Measurements from ENCODE around the gene ERGIC1. TPM values are rescaled to one million over a fixed set of nuclear protein-coding genes. Genes with fewer than 3 reads are reported as not detected.

ERGIC1 gene
- total and polyA plus RNA-seq, 9 donors = 41.7 to 147 (median 92.3) TPM

DNA sequence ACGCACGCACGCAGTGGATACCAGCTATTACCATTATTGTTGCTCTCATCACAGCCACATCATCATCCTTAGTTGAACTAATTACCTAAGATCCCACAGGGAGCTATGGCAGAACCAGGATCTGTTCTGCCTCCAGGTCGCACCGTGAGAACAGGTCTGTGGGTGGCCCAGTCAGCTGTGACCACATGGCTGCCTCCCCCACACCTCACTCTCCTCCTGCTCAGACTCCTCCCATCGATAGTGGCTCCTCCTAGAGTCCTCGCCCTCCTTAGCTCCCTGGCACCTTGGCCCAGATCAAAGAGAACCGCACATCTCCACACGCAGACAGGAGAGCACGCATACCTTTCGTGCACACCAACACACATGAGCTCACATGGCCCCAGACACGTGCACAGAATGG, 92.7 kb downstream of the ERGIC1 start:
- Histone ChIP-seq H3K27ac (no peak overlapping the region), H3K36me3 (no peaks in the 10 kb centered on the region), H3K4me3 (no peak overlapping the region), H3K4me1 (ENCODE audit: insufficient read depth) (no peaks in the 10 kb centered on the region), H3K9me3 (no peaks in the 10 kb centered on the region), H3K27me3 (no peaks in the 10 kb centered on the region)
- intact Hi-C loops (cut with DNase I) = no loop called here
- 71 to 78% (median 74%) methylated on average over 12 of the region's 12 CpGs for WGBS, 3 donors
- DNase-seq = no peak
- TF ChIP-seq EP300 (IDR thresholded peaks at IDR 0.05) (no peak), POLR2A (IDR thresholded peaks at IDR 0.05) (no peak)
- TF ChIP-seq, protein P1, sequence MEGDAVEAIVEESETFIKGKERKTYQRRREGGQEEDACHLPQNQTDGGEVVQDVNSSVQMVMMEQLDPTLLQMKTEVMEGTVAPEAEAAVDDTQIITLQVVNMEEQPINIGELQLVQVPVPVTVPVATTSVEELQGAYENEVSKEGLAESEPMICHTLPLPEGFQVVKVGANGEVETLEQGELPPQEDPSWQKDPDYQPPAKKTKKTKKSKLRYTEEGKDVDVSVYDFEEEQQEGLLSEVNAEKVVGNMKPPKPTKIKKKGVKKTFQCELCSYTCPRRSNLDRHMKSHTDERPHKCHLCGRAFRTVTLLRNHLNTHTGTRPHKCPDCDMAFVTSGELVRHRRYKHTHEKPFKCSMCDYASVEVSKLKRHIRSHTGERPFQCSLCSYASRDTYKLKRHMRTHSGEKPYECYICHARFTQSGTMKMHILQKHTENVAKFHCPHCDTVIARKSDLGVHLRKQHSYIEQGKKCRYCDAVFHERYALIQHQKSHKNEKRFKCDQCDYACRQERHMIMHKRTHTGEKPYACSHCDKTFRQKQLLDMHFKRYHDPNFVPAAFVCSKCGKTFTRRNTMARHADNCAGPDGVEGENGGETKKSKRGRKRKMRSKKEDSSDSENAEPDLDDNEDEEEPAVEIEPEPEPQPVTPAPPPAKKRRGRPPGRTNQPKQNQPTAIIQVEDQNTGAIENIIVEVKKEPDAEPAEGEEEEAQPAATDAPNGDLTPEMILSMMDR (IDR thresholded peaks at IDR 0.05) = no peak

DNA sequence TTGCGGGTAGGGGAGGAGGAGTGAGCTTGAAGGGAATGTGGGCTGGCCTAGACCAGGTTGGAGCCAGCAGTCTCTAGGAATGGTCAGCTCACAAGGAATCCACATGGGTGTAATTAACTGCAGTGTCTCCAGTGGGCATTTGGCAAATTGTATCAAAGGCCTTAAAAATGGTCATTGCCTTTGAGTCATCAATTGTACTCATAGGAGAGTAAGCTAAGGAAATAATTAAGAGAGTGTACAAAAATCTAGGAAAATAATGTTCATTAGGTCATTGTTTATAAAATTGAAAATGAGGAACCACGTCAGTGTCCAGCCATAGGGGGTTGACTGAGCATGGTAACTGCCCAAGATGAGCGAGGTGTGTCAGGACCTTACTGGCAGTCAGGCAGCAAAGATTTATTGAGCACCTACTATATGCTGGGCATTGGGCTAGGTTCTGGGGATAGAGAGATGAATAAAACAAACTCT, 95.4 kb downstream of the ERGIC1 start:
- no peak overlapping the region for H3K4me3 ChIP-seq
- no peaks in the 10 kb centered on the region for H3K36me3 ChIP-seq
- no peak for TF ChIP-seq POLR2A (IDR thresholded peaks at IDR 0.05)
- TF ChIP-seq EP300 (IDR thresholded peaks at IDR 0.05) = no peak
- TF ChIP-seq, protein P1 (IDR thresholded peaks at IDR 0.05) = no peak
- peaks cover 2% of the 10 kb centered on the region for H3K4me1 ChIP-seq (ENCODE audit: insufficient read depth)
- intact Hi-C loops (cut with DNase I) = no loop called here
- 84 to 90% (median 88%) methylated on average over 3 of the region's 3 CpGs for WGBS, 3 donors
- H3K9me3 ChIP-seq = no peaks in the 10 kb centered on the region
- H3K27me3 ChIP-seq = no peaks in the 10 kb centered on the region
- H3K27ac ChIP-seq = no peak overlapping the region
- no peak for DNase-seq

DNA sequence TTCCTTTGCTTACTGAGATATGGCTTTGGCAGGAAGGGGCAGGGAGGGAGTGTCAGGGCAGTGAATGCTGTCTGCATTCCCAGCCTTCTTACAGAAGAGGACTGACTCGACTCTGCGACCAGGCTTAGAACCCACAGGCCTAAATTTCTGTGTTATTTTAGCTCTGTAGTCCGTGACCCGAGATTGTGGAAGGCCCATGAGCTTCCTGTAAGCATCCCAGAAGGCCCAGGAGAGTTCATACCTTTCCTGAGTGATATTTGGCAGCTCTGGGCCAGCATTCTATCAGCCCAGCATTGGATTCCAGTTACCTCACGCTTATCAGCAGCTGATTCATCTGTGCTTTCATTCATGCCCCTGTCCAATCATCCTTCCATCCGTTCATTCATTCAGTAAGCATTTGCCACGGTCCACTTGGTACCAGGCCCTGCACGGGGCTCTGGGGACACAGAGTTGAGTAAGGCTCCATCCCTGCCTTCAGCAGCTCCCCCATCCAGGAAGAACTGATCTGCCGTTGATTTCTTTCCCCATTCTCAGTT, 97.0 kb downstream of the ERGIC1 start:
- H3K4me1 ChIP-seq (ENCODE audit: insufficient read depth) = peaks cover 2% of the 10 kb centered on the region
- TF ChIP-seq POLR2A (IDR thresholded peaks at IDR 0.05) (no peak), EP300 (IDR thresholded peaks at IDR 0.05) (no peak)
- TF ChIP-seq, protein P1 (IDR thresholded peaks at IDR 0.05) = no peak
- no peak for DNase-seq
- no peaks in the 10 kb centered on the region for H3K9me3 ChIP-seq
- intact Hi-C loops (cut with DNase I) = loop anchor here in 2 of 4 donors (10.0 kb wide), 2 partner anchors 446 to 456 kb away; no protein-coding TSS in a partner anchor
- no peak overlapping the region for H3K4me3 ChIP-seq
- no peaks in the 10 kb centered on the region for H3K36me3 ChIP-seq
- peak overlapping the region in 1 of 2 donors; percentile 16 for H3K27ac ChIP-seq
- no peaks in the 10 kb centered on the region for H3K27me3 ChIP-seq
- 29 to 44% (median 30%) methylated on average over 9 of the region's 9 CpGs for WGBS, 3 donors

DNA sequence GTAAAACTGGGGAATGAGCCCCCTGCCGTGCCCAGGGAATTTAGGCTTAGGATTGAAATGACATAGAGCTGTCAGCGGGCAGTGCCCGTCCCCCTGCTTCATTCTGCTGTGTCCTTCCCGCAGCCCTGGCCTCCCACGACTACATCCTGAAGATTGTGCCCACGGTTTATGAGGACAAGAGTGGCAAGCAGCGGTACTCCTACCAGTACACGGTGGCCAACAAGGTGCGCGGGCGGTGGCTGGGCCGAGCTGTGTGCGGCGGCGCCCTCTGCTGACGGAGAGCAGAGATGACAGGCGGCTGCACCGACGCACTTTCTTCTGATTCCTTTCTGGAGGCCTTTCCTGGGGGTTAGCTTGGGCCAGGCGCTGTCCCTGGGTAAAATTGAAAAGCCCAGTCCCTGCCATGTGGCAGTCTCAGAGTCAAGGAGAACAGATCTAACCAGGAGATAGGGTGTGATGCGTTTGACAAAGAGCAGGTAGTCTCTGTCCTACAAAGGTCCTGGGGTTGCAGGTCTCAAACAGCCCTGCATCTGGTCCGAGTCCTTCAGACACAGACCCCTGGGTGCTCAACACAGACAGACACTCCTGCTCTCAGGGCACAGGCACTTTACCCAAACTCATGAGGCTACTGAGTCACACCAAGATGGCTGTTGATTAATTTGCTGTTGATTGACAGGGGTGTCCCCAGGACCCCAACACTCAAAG, 98.4 kb downstream of the ERGIC1 start:
- Histone ChIP-seq H3K4me3 (no peak overlapping the region), H3K27ac (no peak overlapping the region), H3K27me3 (no peaks in the 10 kb centered on the region), H3K9me3 (no peaks in the 10 kb centered on the region), H3K4me1 (ENCODE audit: insufficient read depth) (peaks cover 2% of the 10 kb centered on the region), H3K36me3 (no peaks in the 10 kb centered on the region)
- DNase-seq = peak; percentile 62 to 84 (median 77)
- WGBS, 3 donors = 18 to 21% (median 20%) methylated on average over 21 to 22 of the region's 22 CpGs
- peak; percentile 36 for TF ChIP-seq POLR2A (IDR thresholded peaks at IDR 0.05)
- TF ChIP-seq EP300 (IDR thresholded peaks at IDR 0.05) = no peak
- TF ChIP-seq, protein P1 (IDR thresholded peaks at IDR 0.05) = peak; percentile 79 to 98 (median 97)
- intact Hi-C loops (cut with DNase I) = loop anchor here (2.0 to 10.0 kb wide), 3 partner anchors 220 to 458 kb away; no protein-coding TSS in a partner anchor

All from ovary (tissue), 9 donors.